CD8-positive, alpha-beta memory T cell (primary cell): ENCODE measurements around the gene TSEN54. TPM values are rescaled to one million over a fixed set of nuclear protein-coding genes. Genes with fewer than 3 reads are reported as not detected.

Experiments
- CTCF ChIA-PET: fragments of 350-600 bp; sonication (Branson Sonifier 250); formaldehyde crosslinking; loops from one replicate; lab custom pipeline; 2021; ENCODE audit warnings: antibody characterized with exemption; lab: Charles Lee
- POLR2A ChIA-PET: fragments of 350-600 bp; sonication (Branson Sonifier 250); formaldehyde crosslinking; loops from one replicate; lab custom pipeline; 2021; ENCODE audit warnings: antibody characterized with exemption; lab: Charles Lee
- DNase-seq, 5 donors: peaks; one replicate each; pipeline versions ENCODE4 v3.0.0 to v3.0.0-alpha.2; 2020 to 2022; ENCODE audit warnings: mixed read lengths in 1 of 5
- H3K27ac ChIP-seq: one replicate; pipeline ENCODE4 v1.7.0; 2013; ENCODE audit warnings: low read depth, mild to moderate bottlenecking, low read length, moderate library complexity
- H3K27me3 ChIP-seq: 2 replicates; pipeline ENCODE4 v1.7.0; 2013; ENCODE audit warnings: low read length, mild to moderate bottlenecking; ENCODE audit not compliant: insufficient read depth, poor library complexity, severe bottlenecking
- H3K36me3 ChIP-seq: 2 replicates; pipeline ENCODE4 v1.7.0; 2013; ENCODE audit warnings: mild to moderate bottlenecking, low read length, moderate library complexity; ENCODE audit not compliant: insufficient read depth
- H3K4me1 ChIP-seq: 2 replicates; pipeline ENCODE4 v1.7.0; 2013; ENCODE audit warnings: mild to moderate bottlenecking, low read length, moderate library complexity; ENCODE audit not compliant: insufficient read depth
- H3K4me3 ChIP-seq: 2 replicates; pipeline ENCODE4 v1.7.0; 2013; ENCODE audit warnings: mild to moderate bottlenecking, low read length
- H3K9me3 ChIP-seq: 2 replicates; pipeline ENCODE4 v1.7.0; 2013; ENCODE audit warnings: mild to moderate bottlenecking, low read length
- H3K27ac Mint-ChIP-seq, 8 donors: one replicate each; pipeline ENCODE4 v1.8.0; 2020 to 2021; ENCODE audit warnings: mixed read lengths in 8 of 8, mild to moderate bottlenecking in 6 of 8, inconsistent platforms in 3 of 8, moderate library complexity in 3 of 8
- H3K27me3 Mint-ChIP-seq, 2 donors: one replicate each; pipeline ENCODE4 v1.8.0; 2020 to 2021; ENCODE audit warnings: mixed read lengths in 2 of 2, mild to moderate bottlenecking in 1 of 2, moderate library complexity in 1 of 2
- H3K36me3 Mint-ChIP-seq, 3 donors: one replicate each; pipeline ENCODE4 v1.8.0; 2020 to 2021; ENCODE audit warnings: mixed read lengths in 3 of 3, inconsistent platforms in 1 of 3, mild to moderate bottlenecking in 1 of 3
- H3K4me1 Mint-ChIP-seq, 3 donors: one replicate each; pipeline ENCODE4 v1.8.0; 2020 to 2021; ENCODE audit warnings: mixed read lengths in 3 of 3, inconsistent platforms in 1 of 3, mild to moderate bottlenecking in 1 of 3
- H3K4me3 Mint-ChIP-seq, 7 donors: one replicate each; pipeline ENCODE4 v1.8.0; 2020 to 2021; ENCODE audit warnings: mixed read lengths in 7 of 7, mild to moderate bottlenecking in 6 of 7, moderate library complexity in 4 of 7, inconsistent platforms in 2 of 7
- H3K9me3 Mint-ChIP-seq, 5 donors: one replicate each; pipeline ENCODE4 v1.8.0; 2020 to 2022; ENCODE audit warnings: mixed read lengths in 5 of 5, mild to moderate bottlenecking in 3 of 5, moderate library complexity in 2 of 5, inconsistent platforms in 1 of 5
- polyA plus RNA-seq: library from polyadenylated mRNA; unstranded; fragments of 300-500 nt; fragmentation: Illumina TruSeq; gene quantifications from one replicate; pipeline ENCODE4 v1.2.3, GENCODE V29; 2021
- total RNA-seq, 2 experiments: library from RNA; stranded (reverse); gene quantifications; one replicate each; pipeline ENCODE4 v1.2.3, GENCODE V29; 2021

Gene TSEN54
- total and polyA plus RNA-seq, 3 experiments from 2014 or later = 49.7 to 152 (median 56.9) TPM

DNA sequence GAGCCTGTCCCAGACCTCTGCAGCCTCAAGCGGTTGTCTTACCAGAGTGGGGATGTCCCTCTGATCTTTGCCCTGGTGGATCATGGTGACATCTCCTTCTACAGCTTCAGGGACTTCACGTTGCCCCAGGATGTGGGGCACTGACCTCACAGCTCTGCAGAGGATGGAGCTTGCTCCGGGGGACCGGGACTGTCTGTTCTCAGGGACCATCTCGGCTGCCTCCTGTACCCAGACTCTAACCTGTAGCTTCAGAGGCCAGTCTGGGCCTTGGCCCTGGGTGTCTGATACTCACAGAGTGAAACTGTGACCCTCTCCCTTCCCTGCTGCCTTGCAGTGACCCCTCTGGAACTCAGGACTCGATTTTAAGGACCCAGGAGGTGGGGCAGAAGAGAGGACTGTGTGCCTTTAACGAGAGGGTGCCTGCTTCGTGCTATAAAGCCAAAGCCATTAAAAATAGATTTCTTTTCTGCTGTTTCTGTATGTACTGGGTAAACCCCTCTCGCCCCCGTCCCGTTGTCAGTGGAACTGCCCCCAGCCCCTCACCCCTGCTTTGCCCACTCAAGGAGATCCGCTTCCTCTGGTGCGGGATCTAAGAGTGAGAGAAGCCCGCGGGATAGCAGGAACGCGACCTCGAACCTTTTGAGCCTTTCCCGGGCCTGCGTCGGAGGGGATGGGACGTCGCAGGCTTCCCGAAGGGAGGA lies 8.1 kb downstream of the TSEN54 start:
- CTCF ChIA-PET = interaction anchor here (0.9 to 2.2 kb wide), 5 partner anchors 8 to 99 kb away, joined by 3 to 18 read pairs (median 4); partner anchors contain the start of gene TSEN54
- H3K27ac ChIP-seq = no peak overlapping the region
- H3K27me3 ChIP-seq = no peaks in the 10 kb centered on the region
- POLR2A ChIA-PET = interaction anchor here (3.7 kb wide), 1 partner anchor 7 kb away, joined by 44 read pairs; the partner anchor contains the start of gene TSEN54
- no peaks in the 10 kb centered on the region for H3K9me3 ChIP-seq
- DNase-seq = peak in 1 of 5 donors; percentile 5
- peak overlapping the region; percentile 65 to 88 (median 69) for H3K4me3 Mint-ChIP-seq
- H3K27ac Mint-ChIP-seq = peak overlapping the region in 6 of 8 donors; percentile 35 to 94 (median 56)
- H3K4me1 Mint-ChIP-seq = peaks cover 16 to 24% (median 16%) of the 10 kb centered on the region in 3 donors
- peaks cover 19% of the 10 kb centered on the region for H3K36me3 ChIP-seq
- no peaks in the 10 kb centered on the region for H3K27me3 Mint-ChIP-seq
- peaks cover 15% of the 10 kb centered on the region for H3K4me1 ChIP-seq
- peaks cover 0 to 44% (median 0%) of the 10 kb centered on the region in 3 donors for H3K36me3 Mint-ChIP-seq
- no peak overlapping the region for H3K4me3 ChIP-seq
- H3K9me3 Mint-ChIP-seq = no peaks in the 10 kb centered on the region

- POLR2A ChIA-PET = interaction anchor here (0.5 to 3.7 kb wide), 7 partner anchors 8 to 826 kb away, joined by 3 to 44 read pairs (median 4); partner anchors contain the start of genes MRPL58, TMEM94 and TSEN54
- Mint-ChIP-seq H3K27me3 (no peaks in the 10 kb centered on the region), H3K4me1 (peaks cover 12 to 20% (median 15%) of the 10 kb centered on the region in 3 donors), H3K9me3 (no peaks in the 10 kb centered on the region), H3K4me3 (peak within 1 kb of the TSS; percentile 79 to 91 (median 86)), H3K36me3 (peaks cover 0 to 43% (median 0%) of the 10 kb centered on the region in 3 donors), H3K27ac (peak within 1 kb of the TSS; percentile 42 to 94 (median 65))
- Histone ChIP-seq H3K36me3 (peaks cover 13% of the 10 kb centered on the region), H3K4me3 (peak within 1 kb of the TSS; percentile 63), H3K4me1 (peaks cover 11% of the 10 kb centered on the region), H3K27me3 (no peaks in the 10 kb centered on the region), H3K9me3 (no peaks in the 10 kb centered on the region), H3K27ac (no peak within 1 kb of the TSS)
- peak; percentile 80 to 91 (median 88) for DNase-seq
- CTCF ChIA-PET = interaction anchor here (0.6 to 2.2 kb wide), 5 partner anchors 9 to 99 kb away, joined by 3 to 18 read pairs (median 4); partner anchors contain the start of gene TSEN54
These were observed 8.9 kb downstream of the TSEN54 start, which contains the start of gene LLGL2 for GRCh38 chr17:75524970-75525805. TSS of gene LLGL2 (plus strand) at chr17:75525697. CDS start at chr17:75543427, 17,730 bp downstream.

- Mint-ChIP-seq H3K4me3 (peak overlapping the region; percentile 79 to 91 (median 86)), H3K27me3 (no peaks in the 10 kb centered on the region), H3K36me3 (peaks cover 0 to 40% (median 0%) of the 10 kb centered on the region in 3 donors), H3K4me1 (peaks cover 12 to 22% (median 15%) of the 10 kb centered on the region in 3 donors), H3K9me3 (no peaks in the 10 kb centered on the region), H3K27ac (peak overlapping the region in 5 of 8 donors; percentile 42 to 81 (median 51))
- Histone ChIP-seq H3K4me3 (peak overlapping the region; percentile 63), H3K27me3 (no peaks in the 10 kb centered on the region), H3K9me3 (no peaks in the 10 kb centered on the region), H3K36me3 (peaks cover 12% of the 10 kb centered on the region), H3K27ac (no peak overlapping the region), H3K4me1 (peaks cover 11% of the 10 kb centered on the region)
- POLR2A ChIA-PET = interaction anchor here (1.1 to 3.7 kb wide), 4 partner anchors 9 to 70 kb away, joined by 3 to 44 read pairs (median 9); partner anchors contain the start of genes TMEM94 and TSEN54
- CTCF ChIA-PET = interaction anchor here (0.9 to 2.3 kb wide), 5 partner anchors 8 to 223 kb away, joined by 3 to 18 read pairs (median 4); partner anchors contain the start of gene TSEN54
- DNase-seq = no peak
These were observed 9.7 kb downstream of the TSEN54 start for GRCh38 chr17:75525806-75526554.

GRCh38 chr17:75526555-75527270 lies 10.4 kb downstream of the TSEN54 start:
- DNase-seq = peak in 1 of 5 donors; percentile 16
- Histone ChIP-seq H3K9me3 (no peaks in the 10 kb centered on the region), H3K27me3 (no peaks in the 10 kb centered on the region), H3K4me3 (peak overlapping the region; percentile 63), H3K36me3 (peaks cover 12% of the 10 kb centered on the region), H3K27ac (no peak overlapping the region), H3K4me1 (peaks cover 11% of the 10 kb centered on the region)
- Mint-ChIP-seq H3K36me3 (peaks cover 0 to 38% (median 0%) of the 10 kb centered on the region in 3 donors), H3K4me3 (peak overlapping the region; percentile 79 to 91 (median 86)), H3K27ac (peak overlapping the region in 6 of 8 donors; percentile 42 to 85 (median 61)), H3K4me1 (peaks cover 12 to 24% (median 15%) of the 10 kb centered on the region in 3 donors), H3K27me3 (no peaks in the 10 kb centered on the region), H3K9me3 (no peaks in the 10 kb centered on the region)
- CTCF ChIA-PET = interaction anchor here (0.9 to 2.3 kb wide), 5 partner anchors 8 to 222 kb away, joined by 3 to 13 read pairs (median 4); partner anchors contain the start of gene TSEN54
- POLR2A ChIA-PET = interaction anchor here (0.7 to 3.7 kb wide), 3 partner anchors 9 to 15 kb away, joined by 4 to 44 read pairs (median 11); partner anchors contain the start of gene TSEN54

GRCh38 chr17:75530837-75531720 lies 14.8 kb downstream of the TSEN54 start:
- Mint-ChIP-seq H3K4me3 (peak overlapping the region in 1 of 7 donors; percentile 56), H3K27ac (peak overlapping the region in 1 of 8 donors; percentile 44), H3K9me3 (no peaks in the 10 kb centered on the region), H3K36me3 (peaks cover 0 to 19% (median 2%) of the 10 kb centered on the region in 3 donors), H3K4me1 (peaks cover 39 to 44% (median 40%) of the 10 kb centered on the region in 3 donors), H3K27me3 (no peaks in the 10 kb centered on the region)
- Histone ChIP-seq H3K27ac (no peak overlapping the region), H3K36me3 (no peaks in the 10 kb centered on the region), H3K27me3 (no peaks in the 10 kb centered on the region), H3K4me3 (no peak overlapping the region), H3K9me3 (no peaks in the 10 kb centered on the region), H3K4me1 (peaks cover 35% of the 10 kb centered on the region)
- ChIA-PET CTCF (no interaction called here), POLR2A (interaction anchor here (0.6 kb wide), 1 partner anchor 136 kb away, joined by 4 read pairs; the partner anchor contains the start of gene RECQL5)
- no peak for DNase-seq

GRCh38 chr17:75531721-75532072 lies 15.4 kb downstream of the TSEN54 start:
- ChIA-PET POLR2A (no interaction called here), CTCF (interaction anchor here (1.5 kb wide), 1 partner anchor 99 kb away, joined by 3 read pairs; no protein-coding TSS in a partner anchor)
- H3K27me3 Mint-ChIP-seq = no peaks in the 10 kb centered on the region
- peaks cover 33% of the 10 kb centered on the region for H3K4me1 ChIP-seq
- H3K4me1 Mint-ChIP-seq = peaks cover 37 to 43% (median 37%) of the 10 kb centered on the region in 3 donors
- no peak overlapping the region for H3K27ac Mint-ChIP-seq
- no peak for DNase-seq
- no peak overlapping the region for H3K27ac ChIP-seq
- H3K27me3 ChIP-seq = no peaks in the 10 kb centered on the region
- H3K9me3 Mint-ChIP-seq = no peaks in the 10 kb centered on the region
- H3K9me3 ChIP-seq = no peaks in the 10 kb centered on the region
- no peak overlapping the region for H3K4me3 ChIP-seq
- no peak overlapping the region for H3K4me3 Mint-ChIP-seq
- H3K36me3 ChIP-seq = no peaks in the 10 kb centered on the region
- peaks cover 0 to 19% (median 2%) of the 10 kb centered on the region in 3 donors for H3K36me3 Mint-ChIP-seq
